Ovary (tissue), 1 donor: ENCODE results near the gene LTB.

ENCODE experiments used
- EP300 ChIP-seq: sonication (generic); formaldehyde crosslinking; IDR thresholded peaks from one replicate; pipeline ENCODE4 v1.6.1; 2017; ENCODE audit warnings: antibody characterized with exemption
- POLR2A ChIP-seq: fragments of 450-650 bp; IDR thresholded peaks from one replicate; pipeline ENCODE4 v1.6.1; 2017; ENCODE audit warnings: antibody characterized with exemption, mild to moderate bottlenecking, moderate library complexity

- TF ChIP-seq POLR2A (no peak), EP300 (no peak)
Measured at GRCh38 chr6:31548544-31548873, 33.7 kb downstream of the LTB start.
